Hypothalamus (tissue), 51 donors: Measurements from ENCODE around the gene PDCL3.
A peak's percentile ranks its signal among the peaks of the same experiment; 100 is the strongest.

Source experiments
- DNase-seq, 51 donors: peaks; one replicate each; lab custom pipeline; 2025; lab: John Stamatoyannopoulos, UW

The PDCL3 gene

GRCh38 chr2:100556746-100557145 lies 6.0 kb upstream of the PDCL3 start:
- DNase-seq, result no peak

GRCh38 chr2:100560216-100560830 lies 2.5 kb upstream of the PDCL3 start:
- no peak for DNase-seq

GRCh38 chr2:100561191-100561590 lies 1.6 kb upstream of the PDCL3 start:
- DNase-seq, result no peak

GRCh38 chr2:100563407-100564247 lies 834 bp downstream of the PDCL3 start:
- DNase-seq, result no peak

- no peak for DNase-seq
Observed at GRCh38 chr2:100568989-100569388, 6.2 kb downstream of the PDCL3 start.

- no peak for DNase-seq
Observed at GRCh38 chr2:100571668-100572067, 8.9 kb downstream of the PDCL3 start.

- DNase-seq, result no peak
Observed at GRCh38 chr2:100577777-100578176, 15.0 kb downstream of the PDCL3 start.

GRCh38 chr2:100580367-100581276 lies 17.8 kb downstream of the PDCL3 start:
- DNase-seq, result peak in 8 of 51 donors; percentile 4 to 50 (median 10)

GRCh38 chr2:100581277-100581612 lies 18.5 kb downstream of the PDCL3 start:
- DNase-seq, result no peak

GRCh38 chr2:100584816-100585215 lies 22.0 kb downstream of the PDCL3 start:
- no peak for DNase-seq

- no peak for DNase-seq
Observed at GRCh38 chr2:100588071-100588786, 25.4 kb downstream of the PDCL3 start.

GRCh38 chr2:100589527-100589926 lies 26.7 kb downstream of the PDCL3 start:
- DNase-seq, result no peak

GRCh38 chr2:100592226-100592625 lies 29.4 kb downstream of the PDCL3 start:
- no peak for DNase-seq

GRCh38 chr2:100596465-100596864 lies 33.7 kb downstream of the PDCL3 start:
- no peak for DNase-seq

- no peak for DNase-seq
Observed at GRCh38 chr2:100599566-100599965, 36.8 kb downstream of the PDCL3 start.

- no peak for DNase-seq
Observed at GRCh38 chr2:100601661-100602060, 38.9 kb downstream of the PDCL3 start.

GRCh38 chr2:100603414-100603813 lies 40.6 kb downstream of the PDCL3 start:
- no peak for DNase-seq

GRCh38 chr2:100603948-100604633 lies 41.3 kb downstream of the PDCL3 start:
- peak in 1 of 51 donors; percentile 70 for DNase-seq

GRCh38 chr2:100606332-100606725 lies 43.5 kb downstream of the PDCL3 start:
- DNase-seq, result no peak
